HG03097 (cell line): Measurements from ENCODE around the gene IFNL2.
"Not testable (repeated sequence)": the region's sequence is repeated elsewhere in the genome, so short reads cannot be mapped to it uniquely, and the experiment has no call there.

Source experiments
- ATAC-seq: cut with Tn5 transposase; IDR thresholded peaks from one replicate; pipeline ENCODE4 v1.9.1; 2021; ENCODE audit not compliant: unreplicated experiment, low FRiP score

Gene IFNL2

GRCh38 chr19:39296055-39296645, 28.0 kb downstream of the IFNL2 start, which contains the start of gene IFNL1:
IFNL1 (plus strand) TSS chr19:39296407; CDS start chr19:39296422, 15 bp downstream.
- ATAC-seq = no peak

DNA sequence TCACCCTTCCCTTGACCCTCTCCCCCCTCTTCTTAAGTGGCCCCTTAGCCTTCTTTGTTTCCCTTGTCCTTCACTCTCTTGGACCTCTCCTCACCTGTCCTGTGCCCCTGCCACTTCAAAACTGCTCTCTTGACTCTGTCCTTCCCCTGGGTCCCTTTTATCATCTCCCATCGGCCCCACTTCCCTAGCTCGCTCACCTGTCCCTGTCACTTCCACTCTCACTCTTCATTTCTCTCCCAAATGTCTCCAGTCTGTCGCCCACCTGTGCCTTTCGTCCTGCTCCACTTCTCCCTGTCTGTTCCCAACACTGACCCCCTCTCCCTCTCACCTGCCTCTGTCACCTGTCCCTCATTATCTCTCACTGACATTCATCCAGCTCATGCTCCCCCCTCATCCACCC, 28.7 kb downstream of the IFNL2 start:
- no peak for ATAC-seq

DNA sequence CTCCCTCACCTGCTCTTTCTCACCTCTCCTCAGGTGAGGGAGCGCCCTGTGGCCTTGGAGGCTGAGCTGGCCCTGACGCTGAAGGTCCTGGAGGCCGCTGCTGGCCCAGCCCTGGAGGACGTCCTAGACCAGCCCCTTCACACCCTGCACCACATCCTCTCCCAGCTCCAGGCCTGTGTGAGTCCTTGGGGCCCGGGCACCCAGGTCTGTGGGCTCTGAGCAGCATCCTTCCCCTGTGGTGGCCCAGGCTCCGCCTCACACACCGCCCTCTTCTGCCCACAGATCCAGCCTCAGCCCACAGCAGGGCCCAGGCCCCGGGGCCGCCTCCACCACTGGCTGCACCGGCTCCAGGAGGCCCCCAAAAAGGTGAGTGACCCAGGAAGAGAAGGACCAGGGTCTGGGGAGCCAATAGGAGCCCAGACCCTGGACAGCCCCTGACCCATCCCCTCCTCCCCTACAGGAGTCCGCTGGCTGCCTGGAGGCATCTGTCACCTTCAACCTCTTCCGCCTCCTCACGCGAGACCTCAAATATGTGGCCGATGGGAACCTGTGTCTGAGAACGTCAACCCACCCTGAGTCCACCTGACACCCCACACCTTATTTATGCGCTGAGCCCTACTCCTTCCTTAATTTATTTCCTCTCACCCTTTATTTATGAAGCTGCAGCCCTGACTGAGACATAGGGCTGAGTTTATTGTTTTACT, 29.9 kb downstream of the IFNL2 start:
- no peak for ATAC-seq

GRCh38 chr19:39299404-39299803, 31.2 kb downstream of the IFNL2 start:
- ATAC-seq = no peak

- ATAC-seq = no peak
Observed at GRCh38 chr19:39299832-39300231, 31.6 kb downstream of the IFNL2 start.

- no peak for ATAC-seq
Observed at GRCh38 chr19:39301021-39301420, 32.8 kb downstream of the IFNL2 start.

DNA sequence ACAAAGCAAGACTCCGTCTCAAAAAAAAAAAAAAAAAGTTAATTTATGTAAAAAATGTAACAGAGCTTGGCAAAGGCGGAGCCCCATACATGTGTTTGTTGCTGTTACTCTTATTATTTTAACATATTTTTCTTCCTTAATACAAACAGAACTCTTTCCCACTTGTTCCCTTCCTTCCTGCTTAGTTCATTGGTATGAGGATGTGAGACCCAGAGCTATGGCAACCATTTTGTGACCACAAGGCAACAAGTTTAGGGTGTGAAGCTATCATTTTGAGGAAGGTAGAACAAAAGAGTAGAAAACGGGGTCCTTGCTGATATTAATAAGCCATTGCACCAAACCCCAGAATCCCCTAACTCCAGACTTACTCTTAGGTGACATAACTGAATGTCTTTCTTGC, 33.4 kb downstream of the IFNL2 start:
- no peak for ATAC-seq

- ATAC-seq = no peak
Observed at GRCh38 chr19:39303373-39304184, 35.4 kb downstream of the IFNL2 start.

DNA sequence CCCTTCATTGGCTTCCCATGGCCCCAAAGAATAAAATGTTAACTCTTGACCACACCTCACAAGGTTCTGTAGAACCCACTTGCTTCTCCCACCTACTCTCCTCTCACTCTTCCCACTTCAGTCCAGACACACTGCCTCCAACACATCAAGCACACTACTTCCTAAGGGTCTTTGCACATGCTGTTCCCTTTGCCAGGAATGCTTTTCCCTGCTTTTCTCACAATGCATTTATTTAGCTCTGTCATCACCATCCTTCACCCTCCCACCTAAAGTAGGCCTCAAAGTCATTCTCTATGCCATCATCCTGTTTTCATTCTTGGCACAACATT, 36.0 kb downstream of the IFNL2 start:
- no peak for ATAC-seq

DNA sequence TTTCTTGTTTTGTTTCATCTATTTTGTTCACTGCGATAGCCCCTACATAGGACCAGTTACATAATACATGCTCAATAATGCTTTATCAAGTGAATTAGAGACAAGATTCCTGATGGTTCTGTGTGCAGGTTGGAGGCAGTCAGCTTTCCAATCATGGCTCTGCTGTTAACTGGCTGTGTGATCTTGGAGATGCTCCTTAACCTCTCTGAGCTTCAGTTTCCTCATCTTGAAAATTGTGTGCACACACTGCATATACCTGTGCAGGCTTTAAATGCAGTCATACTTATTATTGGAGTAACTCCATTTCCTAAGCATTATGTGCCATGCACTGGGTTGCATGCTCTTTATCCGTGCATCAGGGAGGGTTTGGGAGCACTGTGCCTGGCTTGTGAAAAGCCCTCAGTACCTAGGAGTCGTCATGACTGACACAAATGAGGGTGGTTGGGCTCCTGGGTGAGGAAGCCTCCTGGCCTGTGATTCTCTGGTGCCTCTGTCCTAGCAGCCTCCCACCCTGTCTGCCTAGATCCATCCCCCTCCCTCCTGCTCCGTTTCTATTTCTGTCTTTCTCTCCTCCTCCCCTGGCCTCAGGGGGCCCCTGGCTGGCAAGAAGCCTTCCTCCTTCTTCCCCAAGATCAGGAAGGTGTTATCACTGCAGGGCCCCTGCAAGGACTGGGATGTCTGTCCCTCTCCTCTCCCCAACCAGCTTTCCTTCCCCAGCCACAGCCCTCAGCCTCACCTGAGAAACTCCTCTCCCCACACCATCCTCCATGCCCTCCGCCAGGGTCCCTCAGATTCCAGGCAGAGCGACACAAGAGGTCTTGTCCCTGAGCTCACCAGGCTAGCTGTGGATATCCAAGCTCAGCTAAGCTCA, 36.7 kb downstream of the IFNL2 start:
- ATAC-seq = no peak

DNA sequence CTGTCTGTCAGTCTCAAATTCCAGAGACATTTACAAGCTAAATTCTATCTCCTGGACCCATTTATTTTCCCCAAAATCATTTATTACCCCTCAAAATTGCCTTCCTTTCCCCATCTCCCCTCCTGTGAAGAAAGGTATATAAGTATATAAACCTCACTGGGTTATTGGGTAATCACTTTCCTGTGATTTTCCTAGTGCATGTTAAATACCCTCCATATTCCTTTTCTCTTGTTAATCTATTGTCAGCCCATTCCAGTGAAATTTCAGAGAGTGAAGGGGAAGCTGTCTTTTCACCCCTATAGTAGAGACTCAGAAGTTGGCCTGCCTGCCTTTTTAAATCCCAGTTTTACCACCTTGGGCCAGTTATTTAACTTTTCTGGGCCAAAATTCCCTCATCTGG, 37.9 kb downstream of the IFNL2 start:
- no peak for ATAC-seq

DNA sequence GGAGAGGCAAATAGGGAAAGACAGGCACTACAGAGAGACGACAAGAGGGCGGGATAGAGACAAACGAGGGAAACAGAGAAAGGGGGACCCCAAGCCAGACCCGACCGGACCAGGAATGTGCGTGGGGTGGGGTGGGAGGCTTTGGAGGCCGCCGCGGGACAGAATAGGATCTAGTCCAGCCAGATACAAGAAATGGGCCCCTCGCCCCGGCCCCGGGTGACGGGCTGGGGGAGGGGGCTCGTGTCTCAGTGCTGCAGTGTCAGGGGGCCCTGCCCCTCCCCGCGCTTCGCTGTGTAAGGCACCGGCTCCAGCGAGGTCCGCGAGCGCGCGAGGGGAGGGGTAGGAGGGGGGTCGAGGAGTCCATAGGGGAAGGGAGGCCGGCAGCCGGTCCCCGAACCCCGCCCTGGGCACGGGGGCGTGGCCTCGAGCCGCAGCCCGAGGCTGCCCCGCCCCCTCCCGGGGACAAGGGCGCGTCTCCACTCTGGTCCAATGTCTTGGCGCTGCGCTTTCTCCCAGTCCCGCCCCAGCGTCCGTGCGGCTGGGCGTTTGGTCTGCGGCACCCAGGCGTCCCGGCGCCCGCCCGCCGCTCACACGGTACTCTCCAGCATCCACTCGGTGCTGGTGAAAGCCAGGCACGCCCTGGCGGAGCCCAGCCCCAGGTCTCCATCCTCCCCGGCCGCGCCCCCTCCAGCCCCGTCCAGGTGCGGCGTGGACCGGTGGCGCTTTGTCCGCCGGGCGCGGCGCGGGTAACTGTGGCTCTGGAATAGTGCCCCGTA, 39.0 kb downstream of the IFNL2 start:
- no peak for ATAC-seq

- no peak for ATAC-seq
Observed at GRCh38 chr19:39307822-39308530, 39.8 kb downstream of the IFNL2 start.

DNA sequence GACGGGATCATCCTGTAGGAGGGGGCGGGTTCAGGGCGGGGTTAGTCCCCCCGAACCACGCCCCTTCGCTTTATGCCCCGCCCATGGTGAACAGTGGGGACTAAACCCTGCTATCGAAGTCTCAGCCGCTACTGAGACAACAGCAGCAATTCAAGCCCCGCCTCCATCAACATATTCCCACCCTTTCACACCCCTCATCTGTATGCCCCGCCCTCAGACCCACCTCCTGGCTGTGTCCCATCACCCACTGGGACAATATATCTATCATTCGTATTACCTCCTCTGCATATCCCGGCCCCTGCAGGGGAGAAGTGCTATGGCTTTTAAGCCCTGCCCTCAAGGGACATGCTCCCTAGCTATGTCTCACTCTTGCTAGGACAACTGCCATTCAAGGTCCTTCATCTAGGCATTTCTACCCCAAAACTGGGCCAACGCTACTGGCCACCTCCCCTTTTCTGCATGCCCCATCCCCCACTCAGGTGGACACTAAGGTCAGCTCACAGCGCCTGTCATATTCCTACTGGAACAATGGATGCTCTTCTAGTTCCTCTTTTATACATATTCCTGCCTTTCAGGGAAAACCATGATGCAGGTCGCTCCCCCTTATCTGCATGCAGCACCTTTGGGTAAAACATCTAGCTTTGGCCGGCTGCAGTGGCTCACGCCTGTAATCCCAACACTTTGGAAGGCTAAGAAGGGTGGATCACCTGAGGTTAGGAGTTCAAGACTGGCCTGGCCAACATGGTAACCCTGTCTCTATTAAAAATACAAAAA, 40.5 kb downstream of the IFNL2 start:
- no peak for ATAC-seq

GRCh38 chr19:39309305-39309670, 41.1 kb downstream of the IFNL2 start:
- not testable (repeated sequence) for ATAC-seq

DNA sequence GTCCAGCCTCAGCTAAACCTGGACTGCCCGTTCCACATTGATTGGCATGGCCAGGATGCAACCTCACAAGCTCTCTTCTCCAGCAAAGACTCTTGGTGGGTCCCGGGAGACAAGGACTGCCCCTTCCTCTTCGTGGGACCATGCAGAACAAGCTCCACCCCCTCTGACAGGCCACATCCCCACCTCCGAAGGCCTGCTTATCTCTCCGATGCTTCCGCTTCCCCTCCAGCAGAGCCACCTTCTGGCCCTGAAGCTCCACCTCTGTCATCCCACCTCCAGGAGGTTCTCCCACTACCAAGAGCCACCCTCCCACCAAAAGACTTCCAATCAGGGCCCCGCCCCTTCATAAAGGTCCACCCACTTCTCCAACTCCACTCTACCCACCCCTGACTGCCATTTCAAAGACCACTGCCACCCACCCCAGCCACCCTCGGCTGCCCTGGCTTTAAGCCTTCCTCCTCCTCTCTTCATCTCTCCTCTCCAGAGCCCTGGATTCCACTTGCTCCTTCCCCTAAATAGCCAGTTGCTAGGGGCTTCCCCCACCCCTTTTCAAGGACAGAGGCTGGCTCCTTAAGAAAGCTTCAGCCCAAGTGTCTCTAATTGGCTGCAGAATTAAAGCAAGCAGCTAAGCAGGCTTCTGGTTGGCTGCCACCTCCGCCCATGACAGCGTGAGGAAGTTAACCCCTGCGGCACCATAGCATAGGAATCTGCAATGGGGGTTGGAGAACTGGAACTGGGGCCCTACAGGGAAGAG, 42.5 kb downstream of the IFNL2 start:
- ATAC-seq = no peak

GRCh38 chr19:39314016-39314728, 46.0 kb downstream of the IFNL2 start:
- ATAC-seq = no peak
